Nephron (organoid): Measurements from ENCODE around the gene CDKL1.

ENCODE experiments used
- H3K27ac Mint-ChIP-seq, 3 experiments: 2 replicates each; pipeline ENCODE4 v1.8.0; 2020; ENCODE audit warnings: mixed read lengths in 3 of 3, mild to moderate bottlenecking in 2 of 3, moderate library complexity in 1 of 3
- H3K27me3 Mint-ChIP-seq: 2 replicates; pipeline ENCODE4 v1.8.0; 2021; ENCODE audit warnings: low read depth, mild to moderate bottlenecking, moderate library complexity, mixed read lengths
- H3K36me3 Mint-ChIP-seq: 2 replicates; pipeline ENCODE4 v1.8.0; 2020; ENCODE audit warnings: low read depth, mixed read lengths
- H3K4me1 Mint-ChIP-seq: 2 replicates; pipeline ENCODE4 v1.8.0; 2020; ENCODE audit warnings: mixed read lengths
- H3K4me3 Mint-ChIP-seq, 3 experiments: 2 replicates each; pipeline ENCODE4 v1.8.0; 2020; ENCODE audit warnings: mild to moderate bottlenecking in 3 of 3, mixed read lengths in 3 of 3, moderate library complexity in 2 of 3
- H3K9me3 Mint-ChIP-seq: 2 replicates; pipeline ENCODE4 v1.8.0; 2020; ENCODE audit warnings: mixed read lengths
- CTCF ChIP-seq, 3 experiments: fragments of 200-600 bp; sonication (generic); IDR thresholded peaks; one replicate each; pipeline ENCODE4 v1.5.0; 2021; ENCODE audit warnings: antibody characterized with exemption in 3 of 3; ENCODE audit not compliant: unreplicated experiment in 3 of 3

The CDKL1 gene

GRCh38 chr14:50421499-50421898 lies 24.8 kb upstream of the CDKL1 start:
- Mint-ChIP-seq H3K4me1 (peaks cover 11% of the 10 kb centered on the region), H3K9me3 (peaks cover 7% of the 10 kb centered on the region), H3K4me3 (no peak overlapping the region), H3K36me3 (peaks cover 67% of the 10 kb centered on the region), H3K27me3 (no peaks in the 10 kb centered on the region), H3K27ac (no peak overlapping the region)
- no peak for TF ChIP-seq CTCF (IDR thresholded peaks at IDR 0.05; ENCODE audit: unreplicated experiment in 3 of 3)

GRCh38 chr14:50417853-50418252 lies 21.2 kb upstream of the CDKL1 start:
- peaks cover 91% of the 10 kb centered on the region for H3K36me3 Mint-ChIP-seq
- TF ChIP-seq CTCF (IDR thresholded peaks at IDR 0.05; ENCODE audit: unreplicated experiment in 3 of 3), result no peak
- H3K9me3 Mint-ChIP-seq, result peaks cover 22% of the 10 kb centered on the region
- H3K4me1 Mint-ChIP-seq, result peaks cover 11% of the 10 kb centered on the region
- no peak overlapping the region for H3K4me3 Mint-ChIP-seq
- no peak overlapping the region for H3K27ac Mint-ChIP-seq
- H3K27me3 Mint-ChIP-seq, result no peaks in the 10 kb centered on the region

GRCh38 chr14:50410921-50411320 lies 14.2 kb upstream of the CDKL1 start:
- Mint-ChIP-seq H3K9me3 (peaks cover 29% of the 10 kb centered on the region), H3K27ac (peak overlapping the region in 1 of 3 experiments; percentile 48), H3K4me3 (no peak overlapping the region), H3K36me3 (peaks cover 74% of the 10 kb centered on the region), H3K4me1 (peaks cover 9% of the 10 kb centered on the region), H3K27me3 (no peaks in the 10 kb centered on the region)
- no peak for TF ChIP-seq CTCF (IDR thresholded peaks at IDR 0.05; ENCODE audit: unreplicated experiment in 3 of 3)

GRCh38 chr14:50410071-50410470 lies 13.4 kb upstream of the CDKL1 start:
- H3K36me3 Mint-ChIP-seq, result peaks cover 72% of the 10 kb centered on the region

GRCh38 chr14:50407111-50407812 lies 10.6 kb upstream of the CDKL1 start:
- peaks cover 9% of the 10 kb centered on the region for H3K4me1 Mint-ChIP-seq
- no peak overlapping the region for H3K4me3 Mint-ChIP-seq
- no peaks in the 10 kb centered on the region for H3K27me3 Mint-ChIP-seq
- peak overlapping the region in 1 of 3 experiments; percentile 83 for H3K27ac Mint-ChIP-seq
- TF ChIP-seq CTCF (IDR thresholded peaks at IDR 0.05; ENCODE audit: unreplicated experiment in 3 of 3), result no peak
- H3K9me3 Mint-ChIP-seq, result peaks cover 14% of the 10 kb centered on the region
- H3K36me3 Mint-ChIP-seq, result peaks cover 44% of the 10 kb centered on the region

More at GRCh38 chr14:50410071-50410470, 13.4 kb upstream of the CDKL1 start:
- H3K27ac Mint-ChIP-seq, result peak overlapping the region in 1 of 3 experiments; percentile 48
- no peak for TF ChIP-seq CTCF (IDR thresholded peaks at IDR 0.05; ENCODE audit: unreplicated experiment in 3 of 3)
- no peak overlapping the region for H3K4me3 Mint-ChIP-seq
- H3K9me3 Mint-ChIP-seq, result peaks cover 26% of the 10 kb centered on the region
- peaks cover 9% of the 10 kb centered on the region for H3K4me1 Mint-ChIP-seq
- H3K27me3 Mint-ChIP-seq, result no peaks in the 10 kb centered on the region

- Mint-ChIP-seq H3K36me3 (peaks cover 15% of the 10 kb centered on the region), H3K27me3 (no peaks in the 10 kb centered on the region), H3K9me3 (peaks cover 6% of the 10 kb centered on the region), H3K27ac (peak overlapping the region; percentile 20 to 53 (median 24)), H3K4me1 (peaks cover 16% of the 10 kb centered on the region), H3K4me3 (no peak overlapping the region)
- TF ChIP-seq CTCF (IDR thresholded peaks at IDR 0.05; ENCODE audit: unreplicated experiment in 3 of 3), result no peak
These were observed 6.7 kb upstream of the CDKL1 start for GRCh38 chr14:50403419-50403818.
